ENCODE measurements around the gene UBN1.

UBN1 gene

GRCh38 chr16:4879049-4879448, 31.8 kb downstream of the UBN1 start:
- Histone ChIP-seq H3K27ac (ENCODE audit: low read depth, low read length) (no peak overlapping the region), H3K36me3 (ENCODE audit: insufficient read depth, low read length) (peaks cover 99% of the 10 kb centered on the region)
- 86% methylated on average over 3 of the region's 4 CpGs for WGBS

GRCh38 chr16:4880006-4880580, 32.8 kb downstream of the UBN1 start:
- Histone ChIP-seq H3K36me3 (ENCODE audit: insufficient read depth, low read length) (peaks cover 99% of the 10 kb centered on the region), H3K4me1 (ENCODE audit: insufficient read depth, low read length) (no peaks in the 10 kb centered on the region), H3K27ac (ENCODE audit: low read depth, low read length) (no peak overlapping the region), H3K9ac (ENCODE audit: low read depth, low read length) (no peak overlapping the region), H3K4me3 (ENCODE audit: low read length) (no peak overlapping the region), H3K9me3 (ENCODE audit: insufficient read depth, low read depth, low read length) (no peaks in the 10 kb centered on the region), H3K27me3 (ENCODE audit: insufficient read depth, low read length) (no peaks in the 10 kb centered on the region)
- WGBS: 93% methylated on average over 17 of the region's 17 CpGs

More at GRCh38 chr16:4879049-4879448, 31.8 kb downstream of the UBN1 start:
- Histone ChIP-seq H3K9me3 (ENCODE audit: insufficient read depth, low read depth, low read length) (no peaks in the 10 kb centered on the region), H3K27me3 (ENCODE audit: insufficient read depth, low read length) (no peaks in the 10 kb centered on the region), H3K9ac (ENCODE audit: low read depth, low read length) (no peak overlapping the region), H3K4me1 (ENCODE audit: insufficient read depth, low read length) (no peaks in the 10 kb centered on the region), H3K4me3 (ENCODE audit: low read length) (no peak overlapping the region)

DNA sequence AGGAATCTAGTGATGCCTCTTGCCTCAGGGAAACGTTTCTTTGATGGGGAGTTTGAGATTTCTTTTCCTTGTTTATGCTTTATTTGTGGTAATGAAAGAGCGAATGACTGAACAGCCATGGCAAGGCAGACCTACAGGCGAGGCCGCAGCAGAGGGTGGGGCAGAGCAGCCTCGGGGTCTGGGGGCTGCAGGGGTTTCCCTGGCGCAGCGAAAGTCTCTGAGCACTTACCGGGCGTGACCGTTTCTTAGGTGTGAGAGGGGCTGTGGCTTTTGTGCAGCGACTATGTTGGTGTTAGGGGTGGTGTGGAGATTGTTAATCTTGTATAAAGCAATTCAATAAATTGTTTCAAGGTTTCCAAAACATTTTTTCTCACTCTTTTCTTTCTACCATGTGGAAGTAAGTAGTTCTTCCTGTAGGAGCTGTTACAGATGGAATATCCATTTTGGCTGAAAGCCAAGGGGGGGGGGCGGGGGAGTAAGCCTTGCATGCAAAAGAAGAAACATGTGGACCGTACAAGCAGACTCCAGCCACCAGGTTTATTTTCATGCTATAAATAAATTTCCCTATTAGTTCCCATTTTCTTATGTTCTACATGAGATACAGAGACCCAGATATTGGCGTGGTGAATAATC, 34.8 kb downstream of the UBN1 start:
- H3K4me1 ChIP-seq (ENCODE audit: insufficient read depth, low read length): no peaks in the 10 kb centered on the region
- 89% methylated on average over 14 of the region's 14 CpGs for WGBS
- H3K9me3 ChIP-seq (ENCODE audit: insufficient read depth, low read depth, low read length): no peaks in the 10 kb centered on the region
- H3K27me3 ChIP-seq (ENCODE audit: insufficient read depth, low read length): no peaks in the 10 kb centered on the region
- H3K27ac ChIP-seq (ENCODE audit: low read depth, low read length): no peak overlapping the region
- H3K36me3 ChIP-seq (ENCODE audit: insufficient read depth, low read length): peaks cover 98% of the 10 kb centered on the region
- no peak overlapping the region for H3K4me3 ChIP-seq (ENCODE audit: low read length)
- no peak overlapping the region for H3K9ac ChIP-seq (ENCODE audit: low read depth, low read length)

- Histone ChIP-seq H3K9ac (ENCODE audit: low read depth, low read length) (no peak overlapping the region), H3K36me3 (ENCODE audit: insufficient read depth, low read length) (peaks cover 98% of the 10 kb centered on the region), H3K27me3 (ENCODE audit: insufficient read depth, low read length) (no peaks in the 10 kb centered on the region), H3K4me3 (ENCODE audit: low read length) (no peak overlapping the region), H3K4me1 (ENCODE audit: insufficient read depth, low read length) (no peaks in the 10 kb centered on the region), H3K9me3 (ENCODE audit: insufficient read depth, low read depth, low read length) (no peaks in the 10 kb centered on the region), H3K27ac (ENCODE audit: low read depth, low read length) (no peak overlapping the region)
- 93% methylated on average over 11 of the region's 11 CpGs for WGBS
Measured at GRCh38 chr16:4882633-4883285, 35.5 kb downstream of the UBN1 start.

DNA sequence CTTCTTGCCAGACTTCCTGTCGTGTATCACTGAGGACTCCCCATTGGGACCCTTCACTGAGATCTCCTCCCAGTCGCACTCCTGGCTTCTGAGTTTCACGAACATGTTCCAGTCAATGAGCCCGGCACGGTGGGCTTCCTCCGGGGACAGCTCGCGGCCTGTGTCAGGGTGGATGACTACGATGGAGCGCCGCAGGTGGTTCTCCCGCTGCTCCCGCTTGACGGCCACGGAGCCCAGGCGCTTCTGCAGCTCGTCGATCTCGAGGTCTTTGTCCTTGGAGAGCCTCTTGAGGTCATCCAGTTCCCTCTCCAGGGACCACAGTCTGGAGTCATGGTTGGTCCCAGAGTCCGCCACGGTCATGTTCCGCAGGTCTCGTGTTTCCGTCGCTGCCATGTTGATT, 36.2 kb downstream of the UBN1 start:
- no peaks in the 10 kb centered on the region for H3K4me1 ChIP-seq (ENCODE audit: insufficient read depth, low read length)
- no peaks in the 10 kb centered on the region for H3K27me3 ChIP-seq (ENCODE audit: insufficient read depth, low read length)
- no peak overlapping the region for H3K9ac ChIP-seq (ENCODE audit: low read depth, low read length)
- WGBS: 97% methylated on average over 25 of the region's 25 CpGs
- H3K9me3 ChIP-seq (ENCODE audit: insufficient read depth, low read depth, low read length): no peaks in the 10 kb centered on the region
- H3K4me3 ChIP-seq (ENCODE audit: low read length): no peak overlapping the region
- H3K36me3 ChIP-seq (ENCODE audit: insufficient read depth, low read length): peaks cover 98% of the 10 kb centered on the region
- no peak overlapping the region for H3K27ac ChIP-seq (ENCODE audit: low read depth, low read length)

- no peak overlapping the region for H3K4me3 ChIP-seq (ENCODE audit: low read length)
- H3K4me1 ChIP-seq (ENCODE audit: insufficient read depth, low read length): no peaks in the 10 kb centered on the region
- H3K9me3 ChIP-seq (ENCODE audit: insufficient read depth, low read depth, low read length): no peaks in the 10 kb centered on the region
- WGBS: 95% methylated on average over 34 of the region's 34 CpGs
- H3K27me3 ChIP-seq (ENCODE audit: insufficient read depth, low read length): no peaks in the 10 kb centered on the region
- peaks cover 96% of the 10 kb centered on the region for H3K36me3 ChIP-seq (ENCODE audit: insufficient read depth, low read length)
- H3K9ac ChIP-seq (ENCODE audit: low read depth, low read length): no peak overlapping the region
- H3K27ac ChIP-seq (ENCODE audit: low read depth, low read length): no peak overlapping the region
Measured at GRCh38 chr16:4884209-4884608, 36.9 kb downstream of the UBN1 start.

DNA sequence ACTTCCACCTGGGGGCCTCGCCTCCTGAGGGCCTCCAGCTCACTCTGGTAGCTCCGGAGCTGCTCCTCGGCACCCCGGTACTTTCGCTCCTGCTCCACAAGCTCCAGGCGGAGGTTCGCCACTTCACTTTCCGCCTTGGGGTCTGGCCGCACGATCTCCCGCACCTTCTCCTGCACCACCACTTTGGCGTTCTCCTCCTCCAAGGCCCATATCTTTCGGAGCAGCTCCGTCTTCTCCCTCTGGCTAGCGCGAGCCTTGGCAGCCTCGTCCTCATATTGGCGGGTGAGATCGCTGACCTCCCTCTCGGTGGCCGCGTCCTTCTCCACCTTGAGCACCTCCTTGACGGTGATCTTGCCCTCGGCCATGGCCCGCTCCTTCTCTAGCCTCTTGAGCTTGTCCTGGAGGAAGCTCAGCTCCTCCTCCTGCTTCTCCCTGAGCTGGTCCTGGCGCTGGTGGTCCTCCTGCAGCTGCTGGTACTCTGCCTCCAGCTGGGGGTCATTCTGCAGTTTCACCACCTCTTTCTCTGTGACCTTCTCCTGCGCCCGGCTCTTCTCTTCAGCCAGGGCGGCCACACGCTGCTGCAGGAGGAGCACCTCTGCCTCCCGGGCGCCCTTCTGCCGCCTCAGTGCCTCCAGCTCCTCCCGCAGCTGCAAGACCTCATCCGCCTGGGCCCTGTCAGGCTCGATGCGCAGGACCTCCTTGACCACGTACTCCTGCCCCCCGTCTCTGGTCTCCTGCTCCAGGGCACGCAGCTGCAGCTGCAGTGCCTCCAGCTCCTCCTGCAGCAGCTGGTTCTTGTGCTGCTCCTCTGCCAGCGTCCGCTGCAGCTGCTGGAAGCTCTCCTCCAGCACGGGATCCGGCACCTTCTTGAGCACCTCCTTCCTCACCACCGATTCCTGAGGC, 37.9 kb downstream of the UBN1 start:
- 96% methylated on average over 45 of the region's 45 CpGs for WGBS
- Histone ChIP-seq H3K27ac (ENCODE audit: low read depth, low read length) (no peak overlapping the region), H3K4me3 (ENCODE audit: low read length) (no peak overlapping the region), H3K36me3 (ENCODE audit: insufficient read depth, low read length) (peaks cover 95% of the 10 kb centered on the region), H3K27me3 (ENCODE audit: insufficient read depth, low read length) (no peaks in the 10 kb centered on the region), H3K4me1 (ENCODE audit: insufficient read depth, low read length) (no peaks in the 10 kb centered on the region), H3K9ac (ENCODE audit: low read depth, low read length) (no peak overlapping the region), H3K9me3 (ENCODE audit: insufficient read depth, low read depth, low read length) (no peaks in the 10 kb centered on the region)

GRCh38 chr16:4886151-4886550, 38.9 kb downstream of the UBN1 start:
- H3K9ac ChIP-seq (ENCODE audit: low read depth, low read length): no peak overlapping the region
- no peak overlapping the region for H3K27ac ChIP-seq (ENCODE audit: low read depth, low read length)
- H3K9me3 ChIP-seq (ENCODE audit: insufficient read depth, low read depth, low read length): no peaks in the 10 kb centered on the region
- 95% methylated on average over 5 of the region's 5 CpGs for whole genome bisulfite sequencing
- H3K27me3 ChIP-seq (ENCODE audit: insufficient read depth, low read length): no peaks in the 10 kb centered on the region
- no peak overlapping the region for H3K4me3 ChIP-seq (ENCODE audit: low read length)
- H3K4me1 ChIP-seq (ENCODE audit: insufficient read depth, low read length): no peaks in the 10 kb centered on the region
- peaks cover 95% of the 10 kb centered on the region for H3K36me3 ChIP-seq (ENCODE audit: insufficient read depth, low read length)

DNA sequence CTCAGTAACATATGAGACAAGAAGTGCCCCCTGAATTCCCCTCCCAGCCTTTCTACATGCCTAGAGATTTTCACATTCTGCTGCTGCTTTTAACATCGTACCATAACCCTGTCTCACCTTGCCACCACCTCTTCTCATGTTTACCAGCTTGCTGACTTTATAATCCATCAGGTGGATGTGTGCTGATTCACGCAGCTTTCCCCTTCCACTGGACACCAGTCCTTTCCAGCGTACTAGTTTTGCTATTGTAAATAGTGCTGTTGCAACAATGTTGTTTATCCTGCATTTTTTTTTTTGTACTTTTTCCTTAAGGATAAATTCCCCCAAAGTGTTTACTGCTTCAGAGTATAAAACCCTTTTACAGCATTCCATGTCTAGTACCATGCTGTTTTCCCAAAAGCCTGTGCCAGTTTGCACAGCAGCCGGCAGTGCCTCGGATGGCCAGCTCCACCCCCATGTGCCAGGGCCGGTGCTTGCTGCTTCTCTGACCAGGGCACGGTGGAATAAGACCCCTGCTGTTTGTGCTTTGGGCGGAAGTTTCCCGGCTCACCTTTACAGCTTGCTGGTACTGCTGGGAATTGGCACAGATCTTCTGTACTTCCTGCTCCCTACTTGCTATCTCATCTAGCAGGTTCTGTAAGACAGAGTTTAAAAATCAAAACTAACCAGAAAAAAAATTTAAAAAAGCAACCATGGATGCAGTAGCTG, 41.3 kb downstream of the UBN1 start:
- H3K4me1 ChIP-seq (ENCODE audit: insufficient read depth, low read length): no peaks in the 10 kb centered on the region
- WGBS: 86% methylated on average over 8 of the region's 9 CpGs
- no peak overlapping the region for H3K4me3 ChIP-seq (ENCODE audit: low read length)
- H3K27ac ChIP-seq (ENCODE audit: low read depth, low read length): no peak overlapping the region
- no peak overlapping the region for H3K9ac ChIP-seq (ENCODE audit: low read depth, low read length)
- no peaks in the 10 kb centered on the region for H3K9me3 ChIP-seq (ENCODE audit: insufficient read depth, low read depth, low read length)
- no peaks in the 10 kb centered on the region for H3K27me3 ChIP-seq (ENCODE audit: insufficient read depth, low read length)
- peaks cover 85% of the 10 kb centered on the region for H3K36me3 ChIP-seq (ENCODE audit: insufficient read depth, low read length)

DNA sequence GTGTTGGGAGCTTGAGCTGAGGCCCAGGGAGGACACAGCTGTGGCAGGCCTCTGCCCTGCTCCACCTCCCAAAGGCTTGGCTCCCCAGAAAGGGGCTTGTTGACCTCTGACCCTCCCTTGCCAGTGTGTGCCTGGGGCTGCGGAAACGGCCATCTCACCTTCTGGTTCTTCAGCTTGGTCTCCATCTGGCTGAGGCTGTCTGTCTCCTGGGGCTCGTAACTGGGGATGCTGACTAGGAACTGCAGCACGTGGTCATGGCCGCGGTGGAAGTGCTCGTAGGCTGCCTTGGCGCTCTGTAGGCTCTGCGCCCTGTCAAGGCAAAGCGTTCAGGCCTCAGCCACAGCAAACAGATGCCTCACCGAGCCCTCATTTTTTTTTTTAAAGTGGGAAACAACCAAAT, 42.7 kb downstream of the UBN1 start:
- Histone ChIP-seq H3K4me3 (ENCODE audit: low read length) (no peak overlapping the region), H3K36me3 (ENCODE audit: insufficient read depth, low read length) (peaks cover 84% of the 10 kb centered on the region), H3K9ac (ENCODE audit: low read depth, low read length) (no peak overlapping the region), H3K9me3 (ENCODE audit: insufficient read depth, low read depth, low read length) (no peaks in the 10 kb centered on the region), H3K4me1 (ENCODE audit: insufficient read depth, low read length) (no peaks in the 10 kb centered on the region), H3K27me3 (ENCODE audit: insufficient read depth, low read length) (no peaks in the 10 kb centered on the region), H3K27ac (ENCODE audit: low read depth, low read length) (no peak overlapping the region)
- 92% methylated on average over 11 of the region's 11 CpGs for WGBS

All from HUES64 (cell line).